ENCODE data around the gene RFK.

Gene RFK

GRCh38 chr9:76413658-76414057 lies 19.4 kb upstream of the RFK start:
- no peak overlapping the region for H3K4me2 ChIP-seq
- no peaks in the 10 kb centered on the region for H3K79me2 ChIP-seq (ENCODE audit: insufficient read depth, low read depth)
- H3K4me1 ChIP-seq (ENCODE audit: low read depth, poor library complexity, severe bottlenecking): peaks cover 11% of the 10 kb centered on the region
- no peak overlapping the region for H3K9ac ChIP-seq
- H3K27ac ChIP-seq: no peak overlapping the region
- H3K27me3 ChIP-seq (ENCODE audit: insufficient read depth, low read depth): no peaks in the 10 kb centered on the region
- no peak for TF ChIP-seq CTCF (conservative IDR thresholded peaks at IDR 0.05; ENCODE audit: low read depth, low read length)
- no peaks in the 10 kb centered on the region for H4K20me1 ChIP-seq (ENCODE audit: insufficient read depth)
- no peak overlapping the region for H3K4me3 ChIP-seq (IDR thresholded peaks at IDR 0.05; ENCODE audit: insufficient read depth, low read depth, low read length)
- H3K36me3 ChIP-seq (ENCODE audit: insufficient read depth): no peaks in the 10 kb centered on the region
- no peak overlapping the region for H2AFZ ChIP-seq (ENCODE audit: low read depth)

DNA sequence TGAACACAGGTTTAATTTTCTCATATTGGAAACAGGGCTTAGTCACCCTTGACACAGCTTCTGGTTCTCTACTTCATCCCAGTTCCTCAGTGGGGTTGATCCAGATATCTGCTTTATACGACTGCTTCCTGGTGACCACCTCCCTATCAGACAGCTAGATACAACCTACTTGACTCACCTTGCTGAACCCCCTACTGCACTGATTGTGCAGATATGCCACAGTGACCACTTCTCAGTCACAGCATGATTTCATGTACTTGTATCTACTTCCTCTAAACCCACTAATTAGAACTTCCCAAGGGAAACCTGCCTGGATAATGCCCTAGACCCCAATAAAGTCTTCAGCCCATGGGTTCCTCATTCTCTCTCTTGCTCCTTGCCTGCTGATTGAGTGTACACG lies 18.4 kb upstream of the RFK start:
- H3K79me2 ChIP-seq (ENCODE audit: insufficient read depth, low read depth): no peaks in the 10 kb centered on the region
- H3K4me2 ChIP-seq: no peak overlapping the region
- peaks cover 11% of the 10 kb centered on the region for H3K4me1 ChIP-seq (ENCODE audit: low read depth, poor library complexity, severe bottlenecking)
- no peak for TF ChIP-seq CTCF (conservative IDR thresholded peaks at IDR 0.05; ENCODE audit: low read depth, low read length)
- H3K9ac ChIP-seq: no peak overlapping the region
- H3K27me3 ChIP-seq (ENCODE audit: insufficient read depth, low read depth): no peaks in the 10 kb centered on the region
- no peaks in the 10 kb centered on the region for H4K20me1 ChIP-seq (ENCODE audit: insufficient read depth)
- no peak overlapping the region for H3K4me3 ChIP-seq (IDR thresholded peaks at IDR 0.05; ENCODE audit: insufficient read depth, low read depth, low read length)
- no peak overlapping the region for H3K27ac ChIP-seq
- H2AFZ ChIP-seq (ENCODE audit: low read depth): no peak overlapping the region
- H3K36me3 ChIP-seq (ENCODE audit: insufficient read depth): no peaks in the 10 kb centered on the region

DNA sequence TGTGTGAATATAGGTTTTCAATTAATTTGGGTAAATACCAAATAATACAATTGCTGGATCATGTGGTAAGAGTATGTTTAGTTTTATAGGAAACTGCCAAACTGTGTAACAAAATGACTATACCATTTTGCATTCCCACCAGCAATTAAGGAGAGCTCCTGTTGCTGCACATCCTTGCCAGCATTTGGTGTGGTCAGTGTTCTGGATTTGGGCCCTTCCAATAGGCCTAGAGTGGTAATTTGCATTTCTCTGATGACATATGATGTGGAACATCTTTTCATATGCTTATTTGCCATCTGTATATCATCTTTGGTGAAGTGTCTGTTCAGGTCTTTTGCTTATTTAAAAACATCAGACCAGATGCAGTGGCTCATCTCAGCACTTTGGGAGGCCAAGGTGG lies 11.6 kb upstream of the RFK start:
- Histone ChIP-seq H3K79me2 (ENCODE audit: insufficient read depth, low read depth) (no peaks in the 10 kb centered on the region), H2AFZ (ENCODE audit: low read depth) (no peak overlapping the region), H4K20me1 (ENCODE audit: insufficient read depth) (no peaks in the 10 kb centered on the region)

DNA sequence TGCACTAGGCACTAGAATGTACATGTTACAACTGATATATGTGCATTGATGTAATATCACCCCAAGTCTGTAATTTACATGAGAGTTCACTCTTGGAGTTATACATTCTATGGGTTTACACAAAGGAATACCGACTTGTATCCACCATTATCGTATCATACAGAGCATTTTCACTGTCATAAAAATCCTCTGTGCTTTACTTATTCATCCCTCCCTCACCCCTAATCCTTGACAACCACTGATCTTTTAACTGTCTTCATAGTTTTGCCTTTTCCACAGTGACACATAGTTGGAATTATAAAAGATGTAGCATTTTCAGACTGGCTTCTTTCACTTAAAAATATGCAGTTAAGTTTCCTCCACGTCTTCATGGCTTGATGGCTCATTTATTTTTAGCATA lies 11.1 kb upstream of the RFK start:
- Histone ChIP-seq H2AFZ (ENCODE audit: low read depth) (no peak overlapping the region), H3K27me3 (ENCODE audit: insufficient read depth, low read depth) (no peaks in the 10 kb centered on the region), H3K4me2 (no peak overlapping the region), H3K36me3 (ENCODE audit: insufficient read depth) (no peaks in the 10 kb centered on the region), H3K79me2 (ENCODE audit: insufficient read depth, low read depth) (no peaks in the 10 kb centered on the region), H3K4me3 (IDR thresholded peaks at IDR 0.05; ENCODE audit: insufficient read depth, low read depth, low read length) (no peak overlapping the region), H3K4me1 (ENCODE audit: low read depth, poor library complexity, severe bottlenecking) (peaks cover 18% of the 10 kb centered on the region), H3K27ac (no peak overlapping the region), H3K9ac (no peak overlapping the region), H4K20me1 (ENCODE audit: insufficient read depth) (no peaks in the 10 kb centered on the region)
- no peak for TF ChIP-seq CTCF (conservative IDR thresholded peaks at IDR 0.05; ENCODE audit: low read depth, low read length)

More for the DNA sequence above, 11.6 kb upstream of the RFK start:
- no peak overlapping the region for H3K4me2 ChIP-seq
- H3K4me3 ChIP-seq (IDR thresholded peaks at IDR 0.05; ENCODE audit: insufficient read depth, low read depth, low read length): no peak overlapping the region
- no peak overlapping the region for H3K27ac ChIP-seq
- H3K9ac ChIP-seq: no peak overlapping the region
- TF ChIP-seq CTCF (conservative IDR thresholded peaks at IDR 0.05; ENCODE audit: low read depth, low read length): no peak
- no peaks in the 10 kb centered on the region for H3K36me3 ChIP-seq (ENCODE audit: insufficient read depth)
- H3K27me3 ChIP-seq (ENCODE audit: insufficient read depth, low read depth): no peaks in the 10 kb centered on the region
- peaks cover 18% of the 10 kb centered on the region for H3K4me1 ChIP-seq (ENCODE audit: low read depth, poor library complexity, severe bottlenecking)

All from KMS-11 (cell line).